MCF 10A (cell line): ENCODE measurements around the gene PARM1. TPM values are rescaled to one million over a fixed set of nuclear protein-coding genes. Genes with fewer than 3 reads are reported as not detected.

Experiments
- BruUV-seq: library from RNA; stranded (reverse); fragments of 400-500 nt; replicated peaks from 2 replicates; lab custom pipeline; 2021; lab: Mats Ljungman, UMichigan
- CTCF ChIA-PET: fragments of 300-600 bp; sonication (Branson Sonifier 250); formaldehyde crosslinking; extraction: SDS; loops from one replicate; lab custom pipeline; 2021; ENCODE audit warnings: antibody characterized with exemption, inconsistent platforms; lab: Yijun Ruan, JAX
- POLR2A ChIA-PET: fragments of 300-600, 350-650 bp; sonication (Branson Sonifier 250); formaldehyde crosslinking; extraction: SDS; loops from one replicate; lab custom pipeline; 2020; ENCODE audit warnings: antibody characterized with exemption, inconsistent platforms; lab: Yijun Ruan, JAX
- DNase-seq: peaks from one replicate; pipeline ENCODE4 v3.0.0-alpha.2; 2018; ENCODE audit not compliant: unreplicated experiment
- H3K27ac Mint-ChIP-seq: one replicate; pipeline ENCODE4 v1.8.0; 2022; ENCODE audit warnings: mild to moderate bottlenecking, low read depth, mixed read lengths; ENCODE audit not compliant: unreplicated experiment
- H3K27me3 Mint-ChIP-seq: one replicate; pipeline ENCODE4 v1.8.0; 2022; ENCODE audit warnings: mixed read lengths; ENCODE audit not compliant: insufficient read depth, unreplicated experiment
- H3K36me3 Mint-ChIP-seq: one replicate; pipeline ENCODE4 v1.8.0; 2022; ENCODE audit warnings: mild to moderate bottlenecking, moderate library complexity, mixed read lengths; ENCODE audit not compliant: insufficient read depth, unreplicated experiment
- H3K4me1 Mint-ChIP-seq: one replicate; pipeline ENCODE4 v1.8.0; 2022; ENCODE audit warnings: mixed read lengths; ENCODE audit not compliant: insufficient read depth, unreplicated experiment
- H3K4me3 Mint-ChIP-seq: one replicate; pipeline ENCODE4 v1.8.0; 2022; ENCODE audit warnings: mild to moderate bottlenecking, moderate library complexity, mixed read lengths; ENCODE audit not compliant: unreplicated experiment
- H3K9me3 Mint-ChIP-seq: one replicate; pipeline ENCODE4 v1.8.0; 2022; ENCODE audit warnings: mixed read lengths; ENCODE audit not compliant: unreplicated experiment
- CTCF ChIP-seq: fragments of 200-600 bp; IDR thresholded peaks from one replicate; pipeline ENCODE4 v1.8.0; 2022; ENCODE audit warnings: antibody characterized with exemption, mild to moderate bottlenecking; ENCODE audit not compliant: unreplicated experiment
- intact Hi-C: fragments of 100-400 bp; cut with micrococcal nuclease; formaldehyde crosslinking; loops from 2 replicates; pipeline ENCODE4 v1.14.1; 2022
- total RNA-seq: library from RNA; stranded (reverse); gene quantifications from 2 replicates; pipeline ENCODE4 v1.2.3, GENCODE V29; 2022

Gene PARM1
- total RNA-seq, 1 experiment from 2014 or later: 0.58 TPM

GRCh38 chr4:74996996-74997395, 64.1 kb downstream of the PARM1 start:
- DNase-seq: peak; percentile 45
- intact Hi-C loops: no loop called here
- TF ChIP-seq CTCF: no peak
- Mint-ChIP-seq H3K4me3 (no peak overlapping the region), H3K27ac (no peak overlapping the region), H3K9me3 (no peaks in the 10 kb centered on the region), H3K4me1 (peaks cover 11% of the 10 kb centered on the region), H3K36me3 (no peaks in the 10 kb centered on the region), H3K27me3 (no peaks in the 10 kb centered on the region)
- no TSS peak for BruUV-seq
- CTCF ChIA-PET: interaction anchor here (0.6 to 1.4 kb wide), 3 partner anchors 33 to 817 kb away, joined by 3 to 6 read pairs (median 5); no protein-coding TSS in a partner anchor
- POLR2A ChIA-PET: interaction anchor here (0.5 to 0.8 kb wide), 2 partner anchors 31 to 168 kb away, joined by 3 read pairs; no protein-coding TSS in a partner anchor

- no peak overlapping the region for H3K27ac Mint-ChIP-seq
- H3K4me3 Mint-ChIP-seq: no peak overlapping the region
- no TSS peak for BruUV-seq
- CTCF ChIA-PET: interaction anchor here (0.8 to 1.3 kb wide), 2 partner anchors 43 to 123 kb away, joined by 3 to 5 read pairs; no protein-coding TSS in a partner anchor
- no peaks in the 10 kb centered on the region for H3K36me3 Mint-ChIP-seq
- POLR2A ChIA-PET: interaction anchor here (0.7 to 0.8 kb wide), 2 partner anchors 14 to 30 kb away, joined by 3 read pairs; no protein-coding TSS in a partner anchor
- no peaks in the 10 kb centered on the region for H3K27me3 Mint-ChIP-seq
- TF ChIP-seq CTCF: no peak
- peaks cover 11% of the 10 kb centered on the region for H3K4me1 Mint-ChIP-seq
- DNase-seq: no peak
- intact Hi-C loops: no loop called here
- no peaks in the 10 kb centered on the region for H3K9me3 Mint-ChIP-seq
These were observed 65.2 kb downstream of the PARM1 start for GRCh38 chr4:74997948-74998729.

GRCh38 chr4:74999714-75000309, 66.9 kb downstream of the PARM1 start:
- no peaks in the 10 kb centered on the region for H3K9me3 Mint-ChIP-seq
- POLR2A ChIA-PET: no interaction called here
- no peaks in the 10 kb centered on the region for H3K36me3 Mint-ChIP-seq
- intact Hi-C loops: no loop called here
- no TSS peak for BruUV-seq
- DNase-seq: no peak
- H3K4me3 Mint-ChIP-seq: no peak overlapping the region
- peaks cover 11% of the 10 kb centered on the region for H3K4me1 Mint-ChIP-seq
- H3K27ac Mint-ChIP-seq: no peak overlapping the region
- no peaks in the 10 kb centered on the region for H3K27me3 Mint-ChIP-seq
- CTCF ChIA-PET: no interaction called here
- no peak for TF ChIP-seq CTCF

- Mint-ChIP-seq H3K36me3 (no peaks in the 10 kb centered on the region), H3K4me3 (no peak overlapping the region), H3K27me3 (no peaks in the 10 kb centered on the region), H3K27ac (no peak overlapping the region), H3K4me1 (peaks cover 15% of the 10 kb centered on the region), H3K9me3 (no peaks in the 10 kb centered on the region)
- TF ChIP-seq CTCF: no peak
- CTCF ChIA-PET: no interaction called here
- BruUV-seq: no TSS peak
- DNase-seq: no peak
- intact Hi-C loops: no loop called here
- POLR2A ChIA-PET: no interaction called here
These were observed 69.0 kb downstream of the PARM1 start for GRCh38 chr4:75001871-75002270.
